OCI-M1 (cell line): Measurements from ENCODE around the gene CDA.
"Not testable (repeated sequence)": the region's sequence is repeated elsewhere in the genome, so short reads cannot be mapped to it uniquely, and the experiment has no call there.

Source experiments
- DNase-seq: peaks from one replicate; lab custom pipeline; 2025; lab: John Stamatoyannopoulos, UW

Gene CDA

GRCh38 chr1:20586953-20587660 lies 1.8 kb upstream of the CDA start:
- no peak for DNase-seq

GRCh38 chr1:20587661-20588053 lies 1.2 kb upstream of the CDA start:
- DNase-seq, result peak; percentile 14

- no peak for DNase-seq
Observed at GRCh38 chr1:20589331-20590278, 708 bp downstream of the CDA start.

GRCh38 chr1:20590306-20590777 lies 1.4 kb downstream of the CDA start:
- no peak for DNase-seq

GRCh38 chr1:20593756-20594155 lies 4.9 kb downstream of the CDA start:
- DNase-seq, result no peak

GRCh38 chr1:20594746-20595145 lies 5.8 kb downstream of the CDA start:
- no peak for DNase-seq

- DNase-seq, result no peak
Observed at GRCh38 chr1:20596106-20596505, 7.2 kb downstream of the CDA start.

GRCh38 chr1:20597650-20598049 lies 8.8 kb downstream of the CDA start:
- no peak for DNase-seq

- no peak for DNase-seq
Observed at GRCh38 chr1:20600156-20600555, 11.3 kb downstream of the CDA start.

- peak; percentile 48 for DNase-seq
Observed at GRCh38 chr1:20601129-20601825, 12.4 kb downstream of the CDA start.

- no peak for DNase-seq
Observed at GRCh38 chr1:20602851-20603450, 14.1 kb downstream of the CDA start.

- no peak for DNase-seq
Observed at GRCh38 chr1:20603504-20604464, 14.9 kb downstream of the CDA start.

GRCh38 chr1:20604678-20605077 lies 15.8 kb downstream of the CDA start:
- no peak for DNase-seq

GRCh38 chr1:20606801-20607570 lies 18.1 kb downstream of the CDA start:
- DNase-seq, result not testable (repeated sequence)

- DNase-seq, result no peak
Observed at GRCh38 chr1:20609541-20609940, 20.6 kb downstream of the CDA start.

GRCh38 chr1:20610970-20611369 lies 22.1 kb downstream of the CDA start:
- no peak for DNase-seq

GRCh38 chr1:20611652-20612051 lies 22.8 kb downstream of the CDA start:
- no peak for DNase-seq

- DNase-seq, result no peak
Observed at GRCh38 chr1:20612221-20612746, 23.4 kb downstream of the CDA start.

- no peak for DNase-seq
Observed at GRCh38 chr1:20614131-20614579, 25.3 kb downstream of the CDA start.
